Cerebellar cortex (tissue), 1 donor: ENCODE measurements around the gene COMMD8.
A peak's percentile ranks its signal among the peaks of the same experiment; 100 is the strongest.
"Not testable (repeated sequence)": the region's sequence is repeated elsewhere in the genome, so short reads cannot be mapped to it uniquely, and the experiment has no call there.

ENCODE experiments used
- DNase-seq: peaks from one replicate; pipeline ENCODE4 v3.0.0-alpha.2; 2015; ENCODE audit warnings: low spot score

COMMD8 gene

GRCh38 chr4:47463235-47463956 lies at the start of gene COMMD8:
COMMD8 (minus strand) TSS chr4:47463702; CDS start chr4:47463651, 51 bp downstream.
- DNase-seq = peak; percentile 97

GRCh38 chr4:47510506-47511143 lies 47.1 kb upstream of the COMMD8 start:
- no peak for DNase-seq

GRCh38 chr4:47505666-47506065 lies 42.2 kb upstream of the COMMD8 start:
- no peak for DNase-seq

GRCh38 chr4:47505147-47505546 lies 41.6 kb upstream of the COMMD8 start:
- DNase-seq = no peak

GRCh38 chr4:47500776-47501175 lies 37.3 kb upstream of the COMMD8 start:
- DNase-seq = no peak

- DNase-seq = no peak
Measured at GRCh38 chr4:47499700-47500099, 36.2 kb upstream of the COMMD8 start.

GRCh38 chr4:47498899-47499298 lies 35.4 kb upstream of the COMMD8 start:
- no peak for DNase-seq

GRCh38 chr4:47494124-47494430 lies 30.6 kb upstream of the COMMD8 start:
- DNase-seq = no peak

GRCh38 chr4:47493238-47494123 lies 30.0 kb upstream of the COMMD8 start:
- no peak for DNase-seq

- DNase-seq = peak; percentile 16
Measured at GRCh38 chr4:47490550-47490949, 27.0 kb upstream of the COMMD8 start.

GRCh38 chr4:47488706-47489105 lies 25.2 kb upstream of the COMMD8 start:
- DNase-seq = no peak

GRCh38 chr4:47486727-47487126 lies 23.2 kb upstream of the COMMD8 start:
- not testable (repeated sequence) for DNase-seq

GRCh38 chr4:47486231-47486673 lies 22.8 kb upstream of the COMMD8 start:
- peak; percentile 31 for DNase-seq

- no peak for DNase-seq
Measured at GRCh38 chr4:47485768-47486167, 22.3 kb upstream of the COMMD8 start.

GRCh38 chr4:47485047-47485692 lies 21.7 kb upstream of the COMMD8 start, which contains the start of gene ATP10D:
ATP10D (plus strand) TSS chr4:47485275; CDS start chr4:47512541, 27,266 bp downstream.
- peak; percentile 91 for DNase-seq

- no peak for DNase-seq
Measured at GRCh38 chr4:47484168-47484567, 20.7 kb upstream of the COMMD8 start.

GRCh38 chr4:47483745-47484144 lies 20.2 kb upstream of the COMMD8 start:
- DNase-seq = no peak

GRCh38 chr4:47482326-47482725 lies 18.8 kb upstream of the COMMD8 start:
- no peak for DNase-seq

GRCh38 chr4:47478804-47479203 lies 15.3 kb upstream of the COMMD8 start:
- no peak for DNase-seq

GRCh38 chr4:47475411-47475810 lies 11.9 kb upstream of the COMMD8 start:
- DNase-seq = no peak

GRCh38 chr4:47474799-47475198 lies 11.3 kb upstream of the COMMD8 start:
- DNase-seq = no peak

- DNase-seq = no peak
Measured at GRCh38 chr4:47473141-47473750, 9.7 kb upstream of the COMMD8 start.
